HG02610 (cell line): ENCODE data around the gene LCN12.
"Not testable (repeated sequence)": the region's sequence is repeated elsewhere in the genome, so short reads cannot be mapped to it uniquely, and the experiment has no call there.

Experiments
- ATAC-seq: cut with Tn5 transposase; IDR thresholded peaks from one replicate; pipeline ENCODE4 v1.9.1; 2021; ENCODE audit warnings: mild to moderate bottlenecking, moderate library complexity; ENCODE audit not compliant: unreplicated experiment

LCN12 gene

GRCh38 chr9:136985027-136985602 is 33.0 kb downstream of the LCN12 start:
- no peak for ATAC-seq

- ATAC-seq = no peak
These were observed 33.8 kb downstream of the LCN12 start for GRCh38 chr9:136985853-136986252.

- no peak for ATAC-seq
These were observed 36.8 kb downstream of the LCN12 start for GRCh38 chr9:136988872-136989271.

- no peak for ATAC-seq
These were observed 38.3 kb downstream of the LCN12 start for GRCh38 chr9:136990242-136990911.

GRCh38 chr9:136991993-136992818 is 40.1 kb downstream of the LCN12 start, which contains the start of gene PAXX:
TSS of gene PAXX (plus strand) at chr9:136992422. CDS start at chr9:136992444, 22 bp downstream.
- ATAC-seq = peak; percentile 68

- no peak for ATAC-seq
These were observed 40.8 kb downstream of the LCN12 start for GRCh38 chr9:136992819-136993369.

GRCh38 chr9:136994180-136994887 is 42.3 kb downstream of the LCN12 start:
- no peak for ATAC-seq

GRCh38 chr9:136994888-136995230 is 42.8 kb downstream of the LCN12 start:
- ATAC-seq = no peak

GRCh38 chr9:136995362-136995761 is 43.3 kb downstream of the LCN12 start:
- no peak for ATAC-seq

GRCh38 chr9:136995772-136996311 is 43.8 kb downstream of the LCN12 start:
- ATAC-seq = no peak

GRCh38 chr9:136996361-136997292 is 44.6 kb downstream of the LCN12 start, which contains the start of gene CLIC3:
TSS of gene CLIC3 (minus strand) at chr9:136996568. CDS start at chr9:136996543, 25 bp downstream.
- no peak for ATAC-seq

GRCh38 chr9:136997371-136997770 is 45.3 kb downstream of the LCN12 start:
- no peak for ATAC-seq

GRCh38 chr9:136997830-136998234 is 45.8 kb downstream of the LCN12 start:
- ATAC-seq = no peak

- ATAC-seq = peak; percentile 73
These were observed 48.3 kb downstream of the LCN12 start for GRCh38 chr9:137000177-137000930.

- ATAC-seq = no peak
These were observed 50.0 kb downstream of the LCN12 start for GRCh38 chr9:137001857-137002645.

GRCh38 chr9:137002646-137003041 is 50.6 kb downstream of the LCN12 start:
- no peak for ATAC-seq

- ATAC-seq = not testable (repeated sequence)
These were observed 52.2 kb downstream of the LCN12 start for GRCh38 chr9:137004285-137004684.
